NCI-H748 treated with DMSO at 0.1 percent for 48 hours (cell line): ENCODE measurements around the gene RPRD1B.

ENCODE experiments used
- DNase-seq: peaks from one replicate; lab custom pipeline; 2025; lab: John Stamatoyannopoulos, UW

The RPRD1B gene

DNA sequence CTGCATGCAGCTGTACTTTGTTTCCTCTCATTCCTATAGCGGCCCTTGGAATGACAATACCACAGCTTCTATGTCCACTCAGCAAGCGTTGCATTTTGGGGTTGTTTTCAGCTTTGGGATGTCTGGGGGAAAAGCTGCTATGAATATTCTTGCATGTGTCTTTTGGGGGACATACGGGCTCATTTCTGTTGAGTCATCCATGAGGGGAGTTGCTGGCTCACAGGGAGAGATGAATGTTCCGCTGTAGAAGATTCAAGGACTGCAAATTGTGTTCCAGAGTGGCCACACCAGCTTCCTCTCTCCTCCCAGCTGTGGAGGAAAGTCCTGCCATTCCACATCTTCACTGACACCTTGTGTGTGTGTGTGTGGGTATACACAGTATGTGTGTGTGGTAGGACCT lies 88.2 kb downstream of the RPRD1B start:
- no peak for DNase-seq

DNA sequence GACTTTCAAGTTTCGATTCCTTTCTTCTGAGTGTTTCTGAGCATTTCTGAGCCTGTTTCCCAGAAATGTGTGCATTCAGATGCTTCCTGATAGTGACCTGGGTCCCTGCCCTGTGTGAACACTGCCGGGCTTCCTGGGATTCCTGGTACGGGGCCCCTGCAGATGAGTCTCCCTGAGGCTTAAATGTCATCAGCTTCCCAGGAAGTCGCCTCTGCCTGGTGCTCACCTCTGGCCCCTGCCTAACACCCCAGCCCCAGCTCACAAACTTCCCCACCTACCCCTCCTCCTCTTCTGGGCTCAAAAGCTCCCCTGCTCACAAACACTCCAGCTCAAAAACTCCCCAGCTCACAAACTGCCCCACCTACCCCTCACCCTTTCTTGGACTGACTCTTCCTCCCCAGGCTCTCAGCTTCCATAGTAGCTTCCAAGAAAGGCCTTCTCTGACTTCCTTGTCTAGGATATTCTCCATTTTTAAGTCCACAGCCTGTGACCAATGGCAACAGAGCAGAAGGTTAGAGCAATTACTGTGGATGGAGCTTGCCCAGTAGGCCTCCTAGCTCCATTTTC lies 89.6 kb downstream of the RPRD1B start:
- no peak for DNase-seq

DNA sequence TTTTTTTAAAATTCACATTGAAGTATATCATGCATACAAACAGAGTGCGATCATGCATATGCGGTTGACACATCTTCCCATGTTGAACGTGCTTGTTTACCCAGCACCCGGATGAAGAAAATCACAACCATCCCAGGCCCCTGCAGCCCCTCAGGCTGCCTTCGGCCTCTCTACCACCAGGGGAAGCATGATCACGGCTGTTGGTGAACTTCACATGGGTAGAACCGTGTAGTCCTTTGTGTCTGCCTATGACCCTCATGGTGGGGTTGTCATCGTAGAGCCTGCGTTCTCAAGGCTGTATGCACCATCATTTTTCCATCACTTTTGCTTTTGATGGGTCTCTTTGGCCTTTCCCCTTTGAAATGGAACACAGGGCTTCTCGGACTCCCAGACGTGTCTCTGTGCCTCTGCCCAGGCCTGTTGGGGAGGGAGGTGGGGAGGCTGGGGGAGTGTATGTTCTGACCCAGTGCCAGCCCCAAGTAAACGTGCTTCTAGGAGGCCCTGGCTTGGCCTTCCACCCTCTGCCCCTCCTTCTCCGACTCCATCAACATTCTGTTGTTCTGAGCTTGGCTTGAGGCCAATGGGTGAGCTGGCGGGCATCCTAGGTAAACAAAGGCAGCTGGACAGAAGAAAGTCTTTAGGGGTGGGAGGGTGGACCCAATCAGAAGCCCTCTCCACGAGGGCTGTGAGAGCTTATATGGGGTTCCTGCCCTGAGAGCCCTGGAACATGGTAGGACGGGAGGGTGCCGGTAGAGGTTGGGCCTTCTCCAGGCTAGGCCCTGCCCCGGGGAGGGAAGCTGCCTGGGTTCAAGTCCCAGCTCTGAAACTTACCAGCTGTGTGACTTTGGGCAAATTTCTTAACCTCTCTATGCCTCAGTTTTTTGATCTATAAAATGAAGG lies 91.9 kb downstream of the RPRD1B start:
- DNase-seq = peak; percentile 76

DNA sequence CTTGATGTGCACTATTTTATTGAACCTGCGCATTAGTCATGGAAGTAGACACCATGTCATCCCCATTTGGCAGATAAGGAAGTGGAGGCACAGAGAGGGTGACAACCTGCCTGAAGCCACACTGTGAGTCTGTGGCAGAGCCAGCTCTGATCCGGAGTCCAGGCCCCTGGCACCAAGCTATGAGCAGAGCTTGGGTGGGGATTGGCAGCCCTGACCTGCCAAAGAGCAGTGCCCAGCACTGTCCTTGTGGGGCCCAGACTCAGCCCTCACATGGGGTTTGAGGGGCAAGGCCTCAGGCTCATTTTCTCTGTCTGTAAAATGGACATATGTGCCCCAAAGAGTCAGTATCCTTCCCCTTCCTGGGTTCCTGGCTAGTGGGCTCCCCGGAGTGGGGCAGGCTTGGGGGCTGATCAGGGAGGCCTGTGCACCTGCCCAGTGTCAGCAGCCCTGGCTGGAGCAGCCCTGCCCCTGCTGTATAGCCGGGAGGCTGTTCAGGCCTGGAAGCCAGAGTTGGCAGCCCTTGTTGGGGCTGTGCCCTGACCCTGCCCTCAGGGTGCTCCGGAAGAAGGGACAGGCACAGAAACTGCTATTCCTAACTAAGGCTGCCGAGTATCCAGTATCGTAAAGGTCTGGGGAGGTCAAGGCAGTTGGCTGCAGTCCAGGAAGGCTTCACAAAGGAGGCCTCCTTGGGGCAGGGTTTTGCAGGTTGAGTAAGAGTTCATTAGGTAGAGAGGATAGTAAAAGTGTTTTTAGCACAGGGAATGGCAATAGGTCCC lies 92.8 kb downstream of the RPRD1B start:
- DNase-seq = no peak

DNA sequence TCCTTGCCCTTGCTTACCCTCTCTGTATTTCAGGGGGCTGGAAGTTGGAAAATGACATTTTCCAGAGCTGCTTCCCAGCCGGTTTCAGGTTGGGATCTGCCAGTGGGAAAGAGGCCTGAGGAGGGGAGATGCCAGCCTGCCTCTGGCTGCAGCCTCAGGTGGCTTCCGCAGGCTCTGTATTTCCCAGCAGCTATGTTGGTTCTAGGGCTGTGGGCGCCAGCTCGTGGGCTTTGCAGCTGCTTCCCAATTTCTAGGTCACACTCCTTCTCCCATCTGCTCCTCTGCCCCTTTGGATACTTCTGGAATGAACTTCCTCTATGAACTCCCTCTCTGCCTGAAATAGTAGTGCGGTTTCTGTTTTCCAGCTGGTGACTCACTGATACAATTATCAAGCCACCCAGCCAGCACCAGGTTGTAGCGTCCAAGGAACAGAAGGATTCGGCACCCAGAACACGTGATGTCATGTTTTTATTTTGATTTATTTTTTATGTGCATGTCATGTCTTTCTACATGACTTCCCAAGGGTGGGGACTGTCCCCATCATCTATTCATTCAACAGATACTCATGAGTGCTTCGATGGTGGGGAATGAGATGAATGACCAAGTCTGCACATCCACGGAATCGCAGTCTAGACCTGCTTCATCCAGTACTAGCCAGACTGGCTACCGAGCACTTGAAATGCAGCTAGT lies 93.5 kb downstream of the RPRD1B start:
- no peak for DNase-seq

DNA sequence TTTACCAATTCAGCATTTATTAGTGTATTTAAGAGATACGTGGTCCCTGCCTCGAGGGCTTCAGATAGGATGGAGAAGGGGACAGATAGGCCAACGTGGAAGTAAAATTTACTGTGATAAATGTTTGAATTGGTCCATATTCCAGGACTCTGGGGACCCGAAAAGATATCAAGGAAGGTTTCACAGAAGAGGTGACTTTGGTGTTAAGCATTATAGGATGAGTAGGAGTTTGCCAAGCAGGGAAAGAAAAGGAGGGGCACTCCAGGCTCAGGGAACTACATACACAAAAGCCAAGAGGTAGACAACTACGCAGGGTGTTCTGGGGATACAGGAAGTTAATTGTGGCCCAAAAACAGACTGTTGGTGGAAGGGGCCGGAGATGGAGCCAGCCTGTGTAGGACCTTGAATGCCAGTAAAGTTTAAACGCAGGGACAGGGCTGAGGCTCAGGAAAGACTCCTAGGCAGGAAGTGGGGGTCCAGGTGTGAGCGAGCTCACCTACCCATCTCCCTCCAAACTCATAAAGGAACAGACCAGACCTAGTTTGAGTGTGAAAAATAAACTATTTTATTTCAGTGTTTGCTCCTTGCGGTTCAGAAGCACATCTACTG lies 94.5 kb downstream of the RPRD1B start:
- no peak for DNase-seq

DNA sequence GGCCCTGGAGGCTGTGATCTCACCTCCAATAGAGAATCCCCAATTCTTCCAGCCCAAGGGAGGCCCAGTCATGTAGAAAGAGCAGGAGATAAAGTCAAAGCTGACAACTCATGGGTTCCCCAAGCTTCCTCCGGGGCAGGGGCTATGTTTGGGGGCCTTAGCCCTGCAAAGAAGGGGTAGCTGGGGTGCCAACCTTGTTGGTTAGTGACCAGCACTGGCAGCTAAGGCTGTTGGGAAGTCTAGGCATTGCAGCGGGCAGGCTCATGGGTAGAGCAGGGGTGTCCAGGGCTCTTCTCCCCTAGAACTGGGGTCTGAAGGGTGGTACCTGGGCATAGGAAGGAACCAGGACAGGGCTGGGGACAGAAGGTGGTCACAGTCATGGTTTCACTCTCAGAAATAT lies 95.1 kb downstream of the RPRD1B start:
- no peak for DNase-seq

DNA sequence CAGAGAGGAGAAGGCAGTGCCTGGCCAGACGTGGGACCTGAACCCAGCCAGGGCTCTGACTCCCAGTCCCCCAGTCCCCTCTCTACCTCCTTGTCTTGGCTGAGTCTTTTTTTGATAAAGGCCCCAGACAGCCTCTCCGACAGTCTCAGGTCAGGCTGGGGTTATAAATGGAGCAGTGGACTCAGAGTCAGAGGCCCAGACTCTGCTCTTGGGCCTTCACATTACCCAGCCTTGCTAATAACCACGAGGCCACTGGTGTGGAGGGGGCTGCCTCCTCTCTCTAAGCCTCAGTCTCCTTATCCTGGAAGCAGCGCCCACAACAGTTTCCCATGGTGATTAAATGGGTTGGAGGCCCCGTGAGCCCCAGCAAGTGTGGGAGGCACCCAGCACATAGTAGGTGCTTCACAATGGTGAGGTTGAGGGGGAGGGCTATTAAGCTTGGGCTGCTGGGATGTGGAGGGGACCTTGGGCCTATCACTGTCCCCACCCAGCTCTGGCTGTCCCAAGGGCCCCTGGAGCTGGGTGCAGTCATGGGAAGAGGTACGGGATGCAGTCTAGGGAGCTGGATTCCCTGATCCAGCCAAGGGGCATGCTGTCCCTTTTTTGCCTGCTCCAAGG lies 95.8 kb downstream of the RPRD1B start:
- DNase-seq = no peak

DNA sequence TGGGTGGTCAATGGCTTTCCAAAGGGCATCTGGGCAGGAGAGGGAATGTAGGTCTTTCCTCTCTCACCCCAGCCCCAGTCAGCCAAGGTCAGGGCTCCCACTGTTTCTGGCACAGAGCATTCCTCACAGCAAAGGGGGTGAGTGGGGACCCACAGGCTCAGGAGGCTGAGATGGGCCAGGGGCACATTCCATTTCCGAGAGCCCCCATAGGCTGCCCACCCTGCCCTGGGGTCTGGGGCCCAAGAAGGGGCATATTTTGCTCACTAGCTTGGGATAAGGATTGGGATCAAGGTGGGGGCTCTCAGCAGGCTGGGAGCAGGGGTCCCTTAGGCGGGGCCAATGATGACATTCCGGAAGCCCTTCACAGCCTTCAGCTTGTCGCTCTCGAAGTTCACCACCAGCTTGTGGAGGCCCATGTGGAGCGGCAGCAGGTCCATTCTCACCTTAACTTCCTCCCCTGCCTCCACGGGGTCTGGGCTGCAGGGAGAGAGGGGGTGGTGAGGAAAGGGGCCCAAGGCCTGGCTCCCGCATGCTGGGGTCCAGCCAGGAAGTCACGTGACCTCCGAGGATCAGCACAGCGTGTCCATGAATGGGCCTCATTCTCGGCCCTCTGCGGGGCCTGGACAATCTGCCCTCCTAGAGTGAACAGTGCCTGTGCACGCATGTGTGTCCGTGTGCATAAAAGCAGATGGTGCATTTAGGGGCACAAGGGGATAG lies 96.5 kb downstream of the RPRD1B start:
- DNase-seq = no peak

DNA sequence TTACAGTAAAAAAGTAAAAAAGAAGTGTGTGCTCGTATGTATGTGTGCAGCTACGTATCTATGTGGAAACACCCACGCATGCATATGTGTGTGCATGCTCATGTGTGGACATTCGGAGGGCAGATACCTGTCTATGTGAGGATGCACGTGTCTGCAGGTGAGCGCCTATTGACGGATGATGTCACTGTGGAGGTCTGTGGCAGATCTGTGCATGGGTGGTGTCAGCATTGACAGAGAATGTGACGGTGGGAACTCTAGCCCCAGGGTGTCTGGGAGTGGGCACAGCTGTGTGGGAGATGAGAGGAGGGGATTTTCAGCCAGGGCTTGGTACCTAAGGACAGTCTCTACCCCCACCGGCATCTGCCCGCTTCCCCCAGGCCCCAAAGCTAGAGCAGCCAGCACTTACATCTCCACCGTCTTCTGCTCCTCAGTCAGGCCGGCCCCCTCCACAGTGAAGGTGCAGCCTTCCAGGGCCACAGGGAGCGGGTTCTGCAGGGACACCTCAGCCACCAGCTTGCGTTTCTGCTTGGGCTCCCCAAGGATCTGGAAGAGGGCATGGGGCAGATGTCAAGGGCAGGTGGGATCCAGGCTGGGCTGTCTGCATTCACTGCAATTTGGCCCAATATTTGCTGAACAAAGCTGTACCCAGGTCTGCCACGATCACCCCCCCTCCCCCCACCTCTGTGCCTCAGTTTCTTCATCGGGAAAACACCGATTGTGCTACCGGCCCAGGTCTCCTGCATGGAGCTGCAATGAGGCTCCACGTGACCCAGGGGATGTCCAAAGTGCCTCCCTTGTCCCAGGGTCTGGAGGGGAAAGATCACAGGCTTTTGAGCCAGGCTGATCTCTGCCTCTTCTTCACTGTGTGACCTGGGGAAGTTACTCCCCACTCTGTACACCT lies 97.4 kb downstream of the RPRD1B start:
- no peak for DNase-seq

DNA sequence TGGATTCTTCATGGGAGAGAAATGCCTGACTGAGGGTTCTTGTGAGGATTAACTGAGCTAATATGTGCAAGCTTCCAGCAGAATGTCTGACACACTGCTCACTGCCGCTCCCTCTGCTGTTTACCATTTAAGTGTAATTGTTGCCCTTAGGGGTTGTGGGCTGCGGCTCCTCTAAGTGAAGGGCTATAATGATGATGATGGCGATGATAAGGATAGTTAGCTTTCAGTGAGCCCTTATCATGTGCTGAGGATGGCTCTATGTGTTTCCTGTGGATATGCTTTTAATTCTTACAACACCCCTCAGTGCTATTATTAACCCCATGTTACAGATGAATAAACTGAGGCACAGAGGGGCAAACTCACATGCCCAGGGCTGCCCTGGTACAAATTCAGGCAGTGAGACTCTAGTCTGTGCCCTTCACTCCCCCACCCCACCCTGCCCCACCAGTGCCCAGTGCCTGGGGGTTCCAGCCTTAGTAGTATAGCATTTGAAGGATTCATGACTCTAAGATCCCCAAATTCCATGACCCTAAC lies 98.1 kb downstream of the RPRD1B start:
- peak; percentile 1 for DNase-seq

DNA sequence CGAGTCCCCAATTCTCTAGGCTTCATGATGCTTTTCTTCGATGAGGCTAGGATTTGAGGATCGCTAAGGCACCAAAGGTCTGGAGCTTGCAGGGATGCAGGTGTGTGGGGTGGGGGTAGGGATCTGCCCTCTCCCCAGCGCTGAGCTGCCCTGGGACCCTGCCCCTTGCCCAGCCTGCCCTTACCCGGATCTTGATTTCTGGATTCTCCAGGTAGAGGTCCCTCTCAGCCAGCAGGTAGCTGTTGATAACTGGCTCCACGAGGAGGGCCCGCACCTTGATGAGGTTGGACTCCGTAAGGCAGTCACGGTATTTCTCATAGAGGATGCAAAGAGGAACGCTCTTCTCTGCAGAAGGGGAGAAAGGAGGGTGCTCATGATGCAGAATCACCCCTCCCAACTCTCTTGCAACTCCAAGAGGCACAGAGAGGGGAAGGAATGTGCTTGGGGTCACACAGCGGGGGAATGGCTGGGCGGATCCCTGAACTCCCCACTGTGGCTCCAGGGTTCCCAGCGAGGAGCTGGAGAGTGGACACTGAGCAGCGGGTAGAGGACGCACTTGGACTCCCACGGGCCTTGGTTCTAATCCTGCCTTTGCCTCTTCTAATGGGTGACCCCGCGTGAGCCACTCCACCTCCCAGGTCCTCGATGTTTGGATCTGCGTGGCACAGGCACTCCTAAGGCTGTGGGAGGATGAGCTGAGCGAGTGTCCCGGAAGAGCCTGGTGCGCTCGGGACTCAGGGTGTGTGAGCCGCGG lies 98.8 kb downstream of the RPRD1B start:
- DNase-seq = no peak

DNA sequence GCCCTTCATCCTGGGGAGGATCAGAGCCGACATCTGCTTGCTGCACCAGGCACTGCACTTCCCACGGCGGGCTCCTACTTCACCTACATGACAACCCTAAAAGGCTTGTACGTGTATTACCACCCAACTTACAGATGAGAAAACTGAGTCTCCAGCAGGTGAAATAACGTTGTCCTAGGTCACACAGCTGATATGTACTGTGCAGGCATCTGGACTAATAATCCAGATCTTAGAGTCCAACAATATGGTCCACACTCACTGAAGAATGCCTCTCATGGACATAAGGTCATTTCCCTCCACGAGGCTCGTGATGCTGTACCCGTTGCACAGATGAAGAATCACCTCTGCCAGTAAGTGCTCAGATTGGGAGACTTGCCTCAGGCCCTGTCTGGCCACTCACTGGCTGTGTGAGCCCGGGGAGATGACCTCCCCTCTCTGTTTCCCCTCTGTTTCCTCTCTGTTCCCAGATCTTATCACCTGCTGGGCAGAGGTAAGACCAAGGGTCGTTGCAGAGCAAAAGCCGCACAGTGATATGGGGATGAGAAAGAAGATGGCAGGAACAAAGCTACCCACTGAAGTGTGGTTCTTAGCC lies 99.5 kb downstream of the RPRD1B start:
- no peak for DNase-seq

DNA sequence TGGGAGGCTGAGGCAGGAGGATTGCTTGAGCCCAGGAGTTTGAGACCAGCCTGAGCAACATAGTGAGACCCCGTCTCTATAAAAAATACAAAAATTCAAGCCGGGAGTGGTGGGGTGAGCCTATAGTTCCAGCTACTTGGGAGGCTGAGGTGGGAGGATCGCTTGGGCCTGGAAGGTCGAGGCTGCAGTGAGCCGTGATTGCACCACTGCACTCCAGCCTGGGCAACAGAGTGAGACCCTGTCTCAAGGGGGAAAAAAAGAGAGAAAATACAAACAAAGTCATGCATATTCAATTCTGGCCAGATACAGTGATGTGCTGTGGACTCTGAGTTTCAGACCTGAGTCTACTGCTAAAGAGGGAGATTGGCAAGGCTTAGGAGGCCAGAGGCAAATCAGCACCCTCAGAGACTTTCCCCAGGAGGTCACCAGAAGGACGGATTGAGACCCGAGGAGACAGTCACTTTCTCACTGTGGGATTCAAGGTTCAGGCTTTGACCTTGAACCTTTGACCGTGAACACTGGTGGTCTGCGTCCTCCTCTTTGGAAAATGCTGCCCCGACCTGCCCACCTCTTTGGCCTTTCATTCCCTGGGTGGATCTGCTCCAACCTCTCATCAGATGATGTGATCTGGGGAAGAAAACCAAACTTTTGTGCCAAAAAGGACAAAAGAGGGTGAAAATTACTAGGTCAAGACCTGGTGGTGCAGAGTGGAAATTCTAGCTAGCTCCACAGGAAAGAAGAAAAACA lies 100.3 kb downstream of the RPRD1B start:
- no peak for DNase-seq

DNA sequence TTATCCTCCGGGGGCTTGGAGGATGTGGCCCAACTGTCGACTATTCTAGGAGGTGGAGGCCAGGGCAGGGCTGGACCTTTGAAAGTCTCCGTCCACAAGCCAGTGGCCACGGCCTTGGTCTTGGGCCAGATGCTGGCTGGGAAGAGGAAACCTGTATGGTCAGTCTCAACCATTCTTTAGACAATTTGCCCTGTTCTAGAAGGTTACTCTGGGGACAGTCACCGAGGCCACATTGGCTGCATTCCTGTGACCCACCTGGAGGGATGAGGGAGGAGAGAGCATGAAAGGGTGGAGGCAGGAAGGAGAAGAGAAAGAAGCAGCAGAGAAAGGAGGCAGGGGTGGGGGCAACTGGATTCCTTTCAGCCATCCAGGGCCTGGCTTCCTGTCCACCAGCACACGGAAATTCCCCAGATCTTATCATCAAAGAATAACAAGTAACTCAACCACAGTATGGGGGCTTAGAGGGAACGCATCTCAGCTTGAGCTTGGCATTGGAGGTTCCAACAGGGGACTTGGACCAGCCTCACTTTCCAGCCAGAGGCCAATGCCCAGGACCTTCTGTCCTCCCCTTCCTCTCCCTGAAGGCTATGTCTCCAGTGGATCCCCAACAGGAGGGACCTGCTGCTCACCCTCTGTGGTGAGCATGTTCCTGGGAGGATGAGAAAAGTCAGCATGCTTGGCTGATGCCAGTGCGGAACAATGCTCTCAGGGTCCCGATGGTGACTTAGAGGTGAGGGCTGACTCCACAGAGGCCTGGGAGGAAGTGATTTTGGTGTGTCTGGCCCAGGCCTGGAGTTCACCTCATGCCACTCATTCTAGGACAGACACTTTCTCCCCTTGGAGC lies 101.1 kb downstream of the RPRD1B start:
- no peak for DNase-seq

DNA sequence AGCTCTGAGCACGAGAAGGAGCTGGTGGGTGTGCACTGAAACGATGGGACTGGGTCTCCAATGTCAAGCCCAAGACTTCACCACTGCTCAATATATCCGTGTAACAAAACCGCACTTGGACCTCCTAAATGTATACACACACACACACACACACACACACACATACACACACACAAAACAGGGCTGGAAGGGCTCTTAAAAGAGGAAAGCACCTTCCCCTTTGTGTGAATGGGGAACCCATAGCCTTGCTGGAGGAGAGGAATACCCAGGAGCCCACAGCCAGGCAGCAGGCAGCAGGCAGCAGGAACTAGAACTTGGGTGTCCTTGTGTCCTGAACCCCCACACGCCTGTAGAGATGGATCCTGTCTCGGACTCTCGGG lies 101.7 kb downstream of the RPRD1B start:
- no peak for DNase-seq
